ENCODE measurements around the gene SPO11. TPM values are rescaled to one million over a fixed set of nuclear protein-coding genes. Genes with fewer than 3 reads are reported as not detected.

Gene SPO11
- total RNA-seq (2014; rRNA removed; shearing (Covaris generic)), result not detected in 2 replicates

DNA sequence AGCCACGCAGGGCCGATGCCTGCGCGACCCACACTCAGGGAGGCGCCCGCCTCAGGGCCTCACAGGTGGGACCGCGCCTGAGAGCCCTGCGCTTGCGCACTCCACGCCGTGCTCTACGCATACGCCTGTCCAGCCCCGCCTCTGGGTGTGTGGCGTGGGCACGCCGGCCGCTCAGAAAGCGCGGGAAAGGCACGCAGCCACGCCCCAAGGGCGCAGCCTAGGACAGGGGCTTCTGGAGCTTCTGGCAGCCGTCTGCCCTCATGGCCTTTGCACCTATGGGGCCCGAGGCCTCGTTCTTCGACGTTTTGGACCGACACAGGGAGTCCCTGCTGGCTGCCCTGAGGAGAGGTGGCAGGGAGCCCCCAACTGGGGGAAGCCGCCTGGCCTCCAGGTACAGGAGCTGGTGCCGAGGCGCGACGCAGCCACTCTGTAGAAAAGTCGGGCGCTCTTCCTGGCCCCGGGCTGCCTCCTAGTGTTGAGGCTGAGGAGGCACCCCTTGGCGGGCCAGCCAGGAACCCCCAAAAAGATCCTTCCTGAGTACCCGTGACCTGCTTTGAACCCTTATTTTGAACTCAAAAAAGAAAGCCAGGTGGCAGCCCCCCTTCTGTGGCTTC, at the start of gene SPO11:
Gene SPO11, plus strand, starts transcription at position 196 of the 614 bp plus-strand sequence. Its CDS starts 65 bp downstream, at position 261.
- no peak for DNase-seq (ENCODE audit: low spot score)

- no peak for DNase-seq (ENCODE audit: low spot score)
These were observed 49.4 kb upstream of the SPO11 start for GRCh38 chr20:57280221-57280620.

- DNase-seq (ENCODE audit: low spot score), result no peak
These were observed 47.7 kb upstream of the SPO11 start for GRCh38 chr20:57281900-57282299.

GRCh38 chr20:57282670-57283361, 46.8 kb upstream of the SPO11 start:
- no peak for DNase-seq (ENCODE audit: low spot score)

DNA sequence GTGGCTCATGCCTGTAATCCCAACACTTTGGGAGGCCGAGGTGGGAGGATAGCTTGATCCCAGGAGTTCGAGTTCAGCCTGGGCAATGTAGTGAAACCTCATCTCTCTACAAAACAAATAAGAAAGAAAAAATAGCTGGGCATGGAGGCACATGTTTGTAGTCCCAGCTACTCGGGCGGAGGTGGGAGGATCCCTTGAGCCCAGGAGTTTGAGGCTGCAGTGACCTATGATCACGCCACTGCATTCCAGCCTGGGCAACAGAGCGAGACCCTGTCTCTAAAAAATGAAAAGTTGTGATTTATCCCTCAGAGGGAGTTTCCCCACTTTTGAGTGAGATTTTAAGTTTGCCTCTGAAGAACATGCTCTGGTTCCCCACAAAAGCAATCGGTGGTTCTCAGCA, 45.7 kb upstream of the SPO11 start:
- DNase-seq (ENCODE audit: low spot score), result no peak

- DNase-seq (ENCODE audit: low spot score), result no peak
These were observed 42.4 kb upstream of the SPO11 start for GRCh38 chr20:57287007-57287880.

GRCh38 chr20:57287901-57288300, 41.7 kb upstream of the SPO11 start:
- no peak for DNase-seq (ENCODE audit: low spot score)

DNA sequence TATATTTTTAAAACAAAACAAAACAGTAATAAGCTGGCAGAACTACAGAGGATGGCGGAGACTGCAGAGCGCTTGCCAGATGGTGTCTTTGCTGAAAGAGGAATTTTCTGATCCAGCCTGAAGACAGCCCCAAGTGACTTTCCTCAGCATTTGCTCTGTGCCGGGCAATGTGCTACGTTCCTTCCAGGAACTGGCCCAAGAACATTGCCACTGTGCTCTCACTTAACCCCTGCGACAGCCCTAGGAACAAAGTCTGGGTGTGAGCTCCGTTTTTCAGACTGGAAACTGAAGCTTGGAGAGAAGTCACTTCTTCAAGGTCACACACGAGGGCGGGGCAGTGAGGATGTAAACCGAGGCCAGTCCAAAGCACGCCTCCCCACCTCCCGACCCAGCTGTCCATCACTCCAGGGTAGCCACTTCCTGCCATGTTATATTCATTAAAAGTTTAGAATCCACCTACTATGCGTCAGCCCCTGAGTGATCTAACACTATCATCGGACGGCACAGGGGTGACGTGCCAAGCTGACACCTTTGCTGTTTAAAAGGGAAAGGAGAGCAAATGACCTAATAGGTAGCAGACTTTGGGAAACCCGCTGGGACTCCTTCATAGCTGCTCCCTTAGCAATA, 40.8 kb upstream of the SPO11 start:
- no peak for DNase-seq (ENCODE audit: low spot score)

DNA sequence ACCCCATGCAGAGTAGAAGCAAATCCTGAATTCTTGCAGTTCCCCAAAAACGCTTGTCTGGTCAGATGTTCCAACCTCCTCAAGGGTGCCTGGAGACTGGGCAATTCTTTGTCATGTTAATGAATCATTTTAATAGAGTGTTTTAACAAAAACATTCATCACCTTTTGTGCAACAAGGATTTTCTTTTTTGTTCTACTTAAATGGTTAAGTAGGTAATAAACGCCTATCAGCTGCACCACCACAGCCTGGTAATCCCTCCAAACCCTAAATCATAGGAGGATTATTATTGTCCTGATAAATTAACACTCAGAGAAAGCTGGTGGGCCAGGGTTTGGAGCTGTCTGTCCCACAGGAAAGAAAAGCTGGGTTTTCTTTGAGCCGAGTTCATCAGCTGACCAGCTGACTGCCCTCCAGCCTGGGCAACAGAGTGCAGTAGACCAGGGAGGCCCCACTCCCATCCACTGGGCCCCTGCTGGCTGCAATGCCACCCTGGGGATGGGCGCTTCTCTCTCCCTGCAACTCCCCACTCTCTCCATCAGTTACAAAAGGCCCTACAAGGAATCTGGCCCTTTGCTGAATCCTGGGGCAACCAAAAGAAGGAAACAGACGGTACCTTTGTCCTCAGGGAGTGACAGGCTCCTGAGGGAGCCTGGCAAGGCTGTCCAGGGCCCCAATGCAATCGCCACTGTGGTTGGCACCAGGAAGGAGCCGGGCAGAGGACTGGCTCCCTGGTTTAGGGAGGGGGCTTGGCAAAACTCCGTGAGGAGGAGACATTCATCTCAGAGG, 40.0 kb upstream of the SPO11 start:
- no peak for DNase-seq (ENCODE audit: low spot score)

DNA sequence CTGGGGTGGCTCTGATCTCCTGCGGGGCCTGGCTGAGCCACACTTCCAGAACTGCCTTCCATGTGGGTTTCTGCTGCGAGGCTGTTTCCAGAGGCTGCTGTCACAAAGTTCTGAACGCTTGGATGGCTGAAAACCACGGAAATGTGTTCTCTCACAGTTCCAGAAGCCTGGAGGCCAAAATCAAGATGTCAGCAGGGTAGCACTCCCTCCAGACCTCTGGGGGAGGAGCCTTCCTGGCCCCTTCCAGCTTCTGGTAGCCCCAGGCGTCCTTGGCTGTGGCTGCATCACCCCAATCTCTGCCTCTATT, 39.5 kb upstream of the SPO11 start:
- no peak for DNase-seq (ENCODE audit: low spot score)

GRCh38 chr20:57291003-57291402, 38.6 kb upstream of the SPO11 start:
- DNase-seq (ENCODE audit: low spot score), result no peak

- no peak for DNase-seq (ENCODE audit: low spot score)
These were observed 37.9 kb upstream of the SPO11 start for GRCh38 chr20:57291694-57292093.

- no peak for DNase-seq (ENCODE audit: low spot score)
These were observed 37.0 kb upstream of the SPO11 start for GRCh38 chr20:57292611-57293010.

DNA sequence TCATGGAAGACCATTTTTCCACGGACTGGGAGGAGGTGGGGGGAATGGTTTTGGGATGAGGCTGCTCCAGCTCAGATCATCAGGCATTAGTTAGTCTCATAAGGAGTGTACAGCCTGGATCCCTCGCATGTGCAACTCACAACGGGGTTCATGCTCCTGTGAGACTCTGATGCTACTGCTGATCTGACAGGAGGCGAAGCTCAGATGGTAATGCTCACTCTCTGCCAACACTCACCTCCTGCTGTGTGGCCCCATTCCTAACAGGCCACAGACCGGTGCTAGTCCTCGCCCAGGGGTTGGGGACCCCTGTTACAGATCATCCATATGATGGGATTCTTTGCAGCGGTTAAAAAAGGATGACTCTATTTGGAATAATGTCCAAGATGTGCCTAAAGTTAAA, 35.6 kb upstream of the SPO11 start:
- DNase-seq (ENCODE audit: low spot score), result no peak

GRCh38 chr20:57294550-57294949, 35.1 kb upstream of the SPO11 start:
- no peak for DNase-seq (ENCODE audit: low spot score)

GRCh38 chr20:57298457-57298856, 31.1 kb upstream of the SPO11 start:
- DNase-seq (ENCODE audit: low spot score), result no peak

DNA sequence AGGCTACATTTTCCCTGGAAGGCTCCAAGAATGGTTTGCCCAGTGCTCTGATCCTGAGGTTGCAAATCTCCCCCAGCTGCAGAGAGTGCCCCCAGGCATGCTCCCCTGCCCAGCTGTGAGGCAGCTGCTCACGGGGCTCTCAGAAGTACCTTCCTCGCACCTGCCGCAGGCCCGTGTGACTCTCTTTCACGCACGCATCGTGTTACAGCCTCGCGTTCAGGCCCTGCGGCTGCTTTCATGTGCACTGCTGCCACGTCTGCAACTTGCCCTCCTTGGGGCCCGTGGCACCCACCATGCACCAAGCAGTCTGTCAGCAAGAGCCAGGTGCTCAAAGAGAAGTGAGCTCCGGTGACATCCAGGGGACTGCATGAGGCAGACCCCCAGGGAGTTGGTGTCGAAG, 28.6 kb upstream of the SPO11 start:
- DNase-seq (ENCODE audit: low spot score), result no peak

- DNase-seq (ENCODE audit: low spot score), result no peak
These were observed 22.9 kb upstream of the SPO11 start for GRCh38 chr20:57306747-57307146.

- DNase-seq (ENCODE audit: low spot score), result no peak
These were observed 20.9 kb upstream of the SPO11 start for GRCh38 chr20:57308451-57309271.

DNA sequence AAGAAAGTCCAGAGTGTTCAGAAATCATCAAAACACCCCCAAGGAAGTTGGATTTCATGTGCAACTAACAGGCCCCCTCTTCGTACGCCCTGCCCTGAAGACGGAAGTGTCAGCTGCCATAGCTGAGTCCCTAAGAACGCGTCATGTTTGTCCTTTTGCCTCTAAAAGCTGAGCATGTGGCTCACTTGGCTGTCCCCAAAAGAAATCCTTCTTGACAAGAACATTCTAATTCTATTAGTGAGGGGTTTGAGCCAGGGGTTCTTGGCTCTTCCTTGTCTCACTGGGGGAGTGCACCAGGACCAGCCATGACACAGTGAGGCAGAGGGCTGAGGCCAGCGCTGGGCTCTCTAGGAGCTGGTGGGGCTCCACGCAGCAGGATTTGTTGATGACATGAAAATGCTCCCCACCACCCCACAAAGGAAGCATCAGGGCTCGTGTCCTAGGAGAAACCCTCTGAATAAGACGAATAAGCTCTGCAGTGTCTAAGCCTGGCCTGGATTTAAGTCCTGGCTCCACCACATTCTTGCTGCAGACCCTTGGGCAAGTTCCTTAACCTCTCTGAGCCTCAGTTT, 20.0 kb upstream of the SPO11 start:
- DNase-seq (ENCODE audit: low spot score), result no peak
